A549 (cell line): ENCODE results near the gene NPC1L1. TPM values are rescaled to one million over a fixed set of nuclear protein-coding genes. Genes with fewer than 3 reads are reported as not detected.

Experiments used
- ATAC-seq, 2 experiments: fragments of 200-7000 bp in 1 of 2; fragments of >200 bp in 1 of 2; cut with Nextera tagmentation in 1 of 2; cut with Tn5 transposase in 1 of 2; 3 replicates each; pipeline versions ENCODE4 v1.8.0 to v1.9.1; 2018 to 2020; ENCODE audit warnings: mild to moderate bottlenecking in 1 of 2, moderate library complexity in 1 of 2
- CTCF ChIA-PET: fragments of 300-600 bp; sonication (Branson Sonifier 250); formaldehyde crosslinking; extraction: SDS; loops from one replicate; lab custom pipeline; 2021; ENCODE audit warnings: antibody characterized with exemption, inconsistent platforms; lab: Yijun Ruan, JAX
- POLR2A ChIA-PET: fragments of 350-600 bp; formaldehyde crosslinking; extraction: SDS; loops from one replicate; lab custom pipeline; 2021; ENCODE audit warnings: antibody characterized with exemption, inconsistent platforms; lab: Yijun Ruan, JAX
- DNase-seq, 2 experiments: peaks; one replicate each; pipeline versions ENCODE4 v3.0.0 to v3.0.0-alpha.2; 2011 to 2016; ENCODE audit warnings: low read depth in 1 of 2, low spot score in 1 of 2
- FAIRE-seq: peaks from 2 replicates; lab custom pipeline; 2011; peaks lifted over from hg19 to GRCh38; lab: Jason Lieb, UNC
- H3K27ac ChIP-seq, 2 experiments: fragments of >200 bp; sonication (Bioruptor Twin); formaldehyde crosslinking; 3 replicates each; pipeline ENCODE4 v1.5.1; 2016 to 2017
- H3K4me1 ChIP-seq: fragments of >200 bp; sonication (Bioruptor Twin); formaldehyde crosslinking; 3 replicates; pipeline ENCODE4 v1.6.1; 2016
- H3K4me2 ChIP-seq: fragments of >200 bp; sonication (Bioruptor Twin); formaldehyde crosslinking; 3 replicates; pipeline ENCODE4 v1.6.1; 2016
- H3K4me3 ChIP-seq: fragments of >200 bp; sonication (Bioruptor Twin); formaldehyde crosslinking; 3 replicates; pipeline ENCODE4 v1.5.1; 2016
- H3K9me3 ChIP-seq: fragments of >200 bp; sonication (Bioruptor Twin); formaldehyde crosslinking; 3 replicates; pipeline ENCODE4 v1.6.1; 2016
- ATOH8 ChIP-seq: fragments of 250-450 bp; sonication (Bioruptor Pico); IDR thresholded peaks from 2 replicates; pipeline ENCODE4 v1.5.0; 2020; ENCODE audit warnings: low read depth, mild to moderate bottlenecking, moderate library complexity
- BHLHE40 ChIP-seq: IDR thresholded peaks from 2 replicates; pipeline ENCODE4 v1.6.1; 2012; ENCODE audit warnings: low read depth, low read length, inconsistent platforms
- CHD2 ChIP-seq: fragments of 150-350 bp; IDR thresholded peaks from 2 replicates; pipeline ENCODE4 v1.6.1; 2014; ENCODE audit warnings: low read length; ENCODE audit not compliant: partially characterized antibody
- EHMT2 ChIP-seq: fragments of 200-600 bp; sonication (generic); IDR thresholded peaks from 2 replicates; pipeline ENCODE4 v1.6.1; 2016; ENCODE audit warnings: antibody characterized with exemption, low read depth, mild to moderate bottlenecking, moderate library complexity
- ELK1 ChIP-seq: fragments of 150-350 bp; IDR thresholded peaks from 2 replicates; pipeline ENCODE4 v1.6.1; 2014; ENCODE audit warnings: low read depth, mild to moderate bottlenecking, low read length
- EP300 ChIP-seq, 2 experiments: fragments of >200 bp; sonication (Bioruptor Twin); formaldehyde crosslinking; IDR thresholded peaks; 2 replicates in 1 of 2; 3 replicates in 1 of 2; pipeline ENCODE4 v1.6.1; 2016 to 2017
- ESRRA ChIP-seq: fragments of 150-350 bp; IDR thresholded peaks from 2 replicates; pipeline ENCODE4 v1.6.1; 2014; ENCODE audit warnings: mild to moderate bottlenecking, low read length, borderline replicate concordance
- HDAC2 ChIP-seq: fragments of 200-600 bp; sonication (generic); IDR thresholded peaks from 2 replicates; pipeline ENCODE4 v1.6.1; 2016
- HEYL ChIP-seq: fragments of 250-450 bp; sonication (Bioruptor Pico); IDR thresholded peaks from 2 replicates; pipeline ENCODE4 v1.8.0; 2021; ENCODE audit warnings: mild to moderate bottlenecking, moderate library complexity
- HOXA7 ChIP-seq: fragments of 250-450 bp; sonication (Bioruptor Pico); IDR thresholded peaks from 2 replicates; pipeline ENCODE4 v1.5.0; 2020; ENCODE audit warnings: mild to moderate bottlenecking, moderate library complexity
- HOXB13 ChIP-seq: fragments of 250-450 bp; sonication (Bioruptor Pico); IDR thresholded peaks from 2 replicates; pipeline ENCODE4 v1.5.0; 2020; ENCODE audit warnings: low read depth, mild to moderate bottlenecking, moderate library complexity
- HOXB5 ChIP-seq: fragments of 250-450 bp; sonication (Bioruptor Pico); IDR thresholded peaks from 2 replicates; pipeline ENCODE4 v1.5.0; 2020; ENCODE audit warnings: mild to moderate bottlenecking, moderate library complexity
- JUN ChIP-seq, 2 experiments: fragments of >200 bp; sonication (Bioruptor Twin); formaldehyde crosslinking; IDR thresholded peaks; 2 replicates in 1 of 2; 3 replicates in 1 of 2; pipeline ENCODE4 v1.6.1; 2016 to 2017
- JUNB ChIP-seq: fragments of >200 bp; sonication (Bioruptor Twin); formaldehyde crosslinking; IDR thresholded peaks from 2 replicates; pipeline ENCODE4 v1.6.1; 2016
- KDM5A ChIP-seq: fragments of 200-600 bp; sonication (generic); IDR thresholded peaks from 2 replicates; pipeline ENCODE4 v1.6.1; 2016; ENCODE audit warnings: antibody characterized with exemption, mild to moderate bottlenecking
- MAFK ChIP-seq: fragments of 450-650 bp; IDR thresholded peaks from 2 replicates; pipeline ENCODE4 v1.6.1; 2014; ENCODE audit not compliant: partially characterized antibody
- MAZ ChIP-seq: fragments of 150-350 bp; IDR thresholded peaks from 2 replicates; pipeline ENCODE4 v1.6.1; 2014; ENCODE audit warnings: antibody characterized with exemption, low read depth, low read length, borderline replicate concordance
- MYC ChIP-seq: IDR thresholded peaks from 2 replicates; pipeline ENCODE4 v1.6.1; 2012; ENCODE audit warnings: mild to moderate bottlenecking, inconsistent platforms, low read length, improper control_type of control experiment, borderline replicate concordance
- NFE2L2 ChIP-seq: fragments of 150-350 bp; conservative IDR thresholded peaks from 2 replicates; pipeline ENCODE4 v1.6.1; 2014; ENCODE audit warnings: low read length
- NPAS2 ChIP-seq: fragments of 250-450 bp; sonication (Bioruptor Pico); IDR thresholded peaks from 2 replicates; pipeline ENCODE4 v1.8.0; 2022; ENCODE audit warnings: mild to moderate bottlenecking, moderate library complexity, borderline replicate concordance
- PHF8 ChIP-seq: fragments of 200-600 bp; sonication (generic); IDR thresholded peaks from 2 replicates; pipeline ENCODE4 v1.6.1; 2016; ENCODE audit warnings: low read depth, mild to moderate bottlenecking, antibody characterized with exemption, moderate library complexity, borderline replicate concordance
- POLR2A ChIP-seq: IDR thresholded peaks from 2 replicates; pipeline ENCODE4 v1.6.1; 2012; ENCODE audit warnings: mild to moderate bottlenecking, low read length
- SMC3 ChIP-seq: fragments of >200 bp; sonication (Bioruptor Twin); formaldehyde crosslinking; IDR thresholded peaks from 3 replicates; pipeline ENCODE4 v1.6.1; 2018; ENCODE audit warnings: inconsistent platforms
- SREBF2 ChIP-seq: fragments of 450-650 bp; IDR thresholded peaks from 2 replicates; pipeline ENCODE4 v1.6.1; 2014; ENCODE audit warnings: mild to moderate bottlenecking, moderate library complexity
- TFCP2L1 ChIP-seq: fragments of 250-450 bp; sonication (Bioruptor Pico); IDR thresholded peaks from 2 replicates; pipeline ENCODE4 v1.5.0; 2021; ENCODE audit warnings: mild to moderate bottlenecking
- ZC3H11A ChIP-seq: fragments of 450-650 bp; IDR thresholded peaks from 2 replicates; pipeline ENCODE4 v1.6.1; 2014; ENCODE audit warnings: antibody characterized with exemption, mild to moderate bottlenecking
- ZFP36 ChIP-seq: fragments of 450-650 bp; IDR thresholded peaks from 2 replicates; pipeline ENCODE4 v1.6.1; 2014; ENCODE audit warnings: borderline replicate concordance; ENCODE audit not compliant: partially characterized antibody
- ZSCAN20 ChIP-seq: fragments of 250-450 bp; sonication (Bioruptor Pico); IDR thresholded peaks from 2 replicates; pipeline ENCODE4 v1.8.0; 2022; ENCODE audit warnings: mild to moderate bottlenecking, moderate library complexity
- WGBS: methylation state at CpG from one replicate; pipeline ENCODE4 v1.1.6; 2017; ENCODE audit errors: missing lambda C conversion rate; 5-methylcytosine and 5-hydroxymethylcytosine counted together
- polyA plus RNA-seq, 4 experiments: library from polyadenylated mRNA; depleted of rRNA in 3 of 4; stranded (reverse); fragments of >200 nt; fragmentation: RNase III in 1 of 4; extraction: RNeasy Plus Mini Kit Qiagen cat#74134 plus additional on column Dnase treatment in 1 of 4; gene quantifications; 2 replicates in 3 of 4; 3 replicates in 1 of 4; pipeline ENCODE4 v1.2.3, GENCODE V29; 2011 to 2017
- TF ChIP-seq, protein P1 (sequence below): fragments of >200 bp; sonication (Bioruptor Twin); formaldehyde crosslinking; IDR thresholded peaks from 2 replicates; pipeline ENCODE4 v1.6.1; 2016

NPC1L1 gene
- polyA plus RNA-seq, 2 of the 4 experiments (the other 2 are of a cell fraction) = 0.04 to 0.06 TPM

DNA sequence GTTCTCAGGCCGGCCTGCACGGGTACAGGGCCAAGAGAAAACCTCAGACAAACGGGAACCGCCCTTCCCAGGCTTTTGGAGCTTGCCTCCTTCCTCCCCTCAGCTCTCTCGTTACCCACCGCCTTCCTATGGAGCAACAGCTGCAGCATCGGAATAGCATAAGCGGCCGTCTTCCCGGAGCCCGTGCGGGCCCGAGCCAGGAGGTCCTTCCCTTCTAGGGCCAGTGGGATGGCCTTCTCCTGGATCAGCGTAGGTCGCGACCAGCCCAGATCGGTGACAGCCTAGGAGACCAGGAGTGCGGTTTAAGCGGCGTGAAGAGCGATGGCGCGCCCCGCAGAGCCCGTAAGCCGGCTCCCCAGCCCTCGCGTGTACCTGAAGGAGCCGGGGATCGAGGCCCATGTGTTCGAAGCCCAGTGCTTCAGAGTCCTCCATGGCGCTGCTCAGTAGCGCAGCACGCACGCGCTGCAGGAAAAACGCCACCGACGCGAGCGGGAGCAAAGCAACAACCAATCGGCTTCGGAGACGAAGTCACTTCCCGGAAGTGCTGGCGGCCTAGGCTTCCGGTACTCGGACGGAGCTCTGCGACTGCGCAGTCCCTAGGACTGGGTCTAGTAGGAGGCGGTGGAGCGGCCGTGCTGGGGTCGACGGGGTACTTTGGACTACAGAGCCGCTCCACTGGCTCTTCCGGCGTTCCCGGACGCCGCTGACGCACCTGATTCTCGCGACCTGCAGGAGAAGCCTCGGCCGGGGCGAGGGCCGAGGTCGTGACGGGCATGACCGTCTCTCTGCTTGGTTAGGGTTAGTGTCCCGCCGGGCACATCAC lies 32.5 kb upstream of the NPC1L1 start, which contains the start of gene DDX56 (continued):
- TF ChIP-seq SMC3 (no peak), HOXB13 (CRISPR knock-in tag) (peak; percentile 62), HDAC2 (0 out of 2 replicates have a peak, but pooled peaks have one; percentile 54), PHF8 (peak; percentile 66; the same call in 1 of the 2 replicates), ELK1 (no peak), SREBF2 (no peak), EP300 (IDR thresholded peaks at IDR 0.05) (no peak), NPAS2 (CRISPR knock-in tag) (no peak), EHMT2 (no peak), MYC (peak; percentile 84), POLR2A (peak; percentile 94), ZC3H11A (no peak)

GRCh38 chr7:44572771-44573170 lies 31.6 kb upstream of the NPC1L1 start:
- POLR2A ChIA-PET = interaction anchor here (1.3 to 2.1 kb wide), 3 partner anchors 8 to 275 kb away, joined by 3 to 37 read pairs (median 21); partner anchors contain the start of gene TMED4

GRCh38 chr7:44569959-44570358 lies 28.8 kb upstream of the NPC1L1 start:
- CTCF ChIA-PET = interaction anchor here (1.3 to 2.0 kb wide), 3 partner anchors 11 to 329 kb away, joined by 3 to 6 read pairs (median 4); no protein-coding TSS in a partner anchor
- no peak for ATAC-seq
- no peak overlapping the region for H3K4me2 ChIP-seq
- DNase-seq = no peak
- POLR2A ChIA-PET = interaction anchor here (1.0 kb wide), 1 partner anchor 12 kb away, joined by 3 read pairs; the partner anchor contains the start of gene TMED4
- no peaks in the 10 kb centered on the region for H3K9me3 ChIP-seq
- no peak overlapping the region for H3K4me3 ChIP-seq
- WGBS = 90% methylated on average over 9 of the region's 9 CpGs
- FAIRE-seq = no peak
- TF ChIP-seq PHF8 (no peak), HOXA7 (CRISPR knock-in tag) (no peak), HEYL (CRISPR knock-in tag) (no peak), MAFK (peak; percentile 88)
- H3K4me1 ChIP-seq = peaks cover 12% of the 10 kb centered on the region
- H3K27ac ChIP-seq = no peak overlapping the region

More at GRCh38 chr7:44572771-44573170, 31.6 kb upstream of the NPC1L1 start:
- Histone ChIP-seq H3K4me1 (peaks cover 15% of the 10 kb centered on the region), H3K4me3 (peak overlapping the region; percentile 65)
- TF ChIP-seq JUN (IDR thresholded peaks at IDR 0.05) (no peak), ZC3H11A (no peak), BHLHE40 (no peak), ZFP36 (no peak), ESRRA (no peak), CHD2 (no peak), TFCP2L1 (CRISPR knock-in tag) (no peak), HOXB5 (CRISPR knock-in tag) (no peak), POLR2A (no peak), HEYL (CRISPR knock-in tag) (no peak), ZSCAN20 (CRISPR knock-in tag) (no peak), HOXB13 (CRISPR knock-in tag) (no peak), ATOH8 (no peak), NFE2L2 (no peak), KDM5A (no peak), JUNB (no peak), MAZ (no peak)
- TF ChIP-seq, protein P1, sequence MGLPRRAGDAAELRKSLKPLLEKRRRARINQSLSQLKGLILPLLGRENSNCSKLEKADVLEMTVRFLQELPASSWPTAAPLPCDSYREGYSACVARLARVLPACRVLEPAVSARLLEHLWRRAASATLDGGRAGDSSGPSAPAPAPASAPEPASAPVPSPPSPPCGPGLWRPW = no peak
- TF ChIP-seq, all 56 proteins: peak for 0
- Histone ChIP-seq H3K27ac (peak overlapping the region; percentile 82 to 91), H3K4me2 (peak overlapping the region; percentile 95), H3K9me3 (no peaks in the 10 kb centered on the region)
- FAIRE-seq = no peak
- no peak for DNase-seq
- ATAC-seq = no peak
- WGBS = 32% methylated on average over 5 of the region's 5 CpGs
- CTCF ChIA-PET = interaction anchor here (1.5 to 4.3 kb wide), 3 partner anchors 8 to 563 kb away, joined by 5 to 28 read pairs (median 8); no protein-coding TSS in a partner anchor
